HG03108 (cell line): ENCODE measurements around the gene DRC3.
"Not testable (repeated sequence)": the region's sequence is repeated elsewhere in the genome, so short reads cannot be mapped to it uniquely, and the experiment has no call there.

Experiments used
- ATAC-seq: cut with Tn5 transposase; IDR thresholded peaks from one replicate; pipeline ENCODE4 v1.9.1; 2021; ENCODE audit warnings: moderate library complexity; ENCODE audit not compliant: unreplicated experiment

The DRC3 gene

GRCh38 chr17:17972126-17972951 is at the start of gene DRC3, which contains the start of gene TOM1L2:
TSS of gene DRC3 (plus strand) at chr17:17972862. CDS start at chr17:17977599, 4,737 bp downstream.
TSS of gene TOM1L2 (minus strand) at chr17:17972400. CDS start at chr17:17972313, 87 bp downstream.
- ATAC-seq: peak; percentile 94

- no peak for ATAC-seq
Measured at GRCh38 chr17:17924131-17924856, 48.4 kb upstream of the DRC3 start.

GRCh38 chr17:17924857-17925250 is 47.8 kb upstream of the DRC3 start:
- ATAC-seq: no peak

- no peak for ATAC-seq
Measured at GRCh38 chr17:17926036-17926435, 46.6 kb upstream of the DRC3 start.

- no peak for ATAC-seq
Measured at GRCh38 chr17:17926840-17927449, 45.7 kb upstream of the DRC3 start.

- ATAC-seq: no peak
Measured at GRCh38 chr17:17928398-17929287, 44.0 kb upstream of the DRC3 start.

GRCh38 chr17:17929655-17930380 is 42.8 kb upstream of the DRC3 start:
- no peak for ATAC-seq

GRCh38 chr17:17930674-17931073 is 42.0 kb upstream of the DRC3 start:
- no peak for ATAC-seq

- ATAC-seq: no peak
Measured at GRCh38 chr17:17931159-17931558, 41.5 kb upstream of the DRC3 start.

- ATAC-seq: no peak
Measured at GRCh38 chr17:17933775-17934174, 38.9 kb upstream of the DRC3 start.

GRCh38 chr17:17934214-17934613 is 38.4 kb upstream of the DRC3 start:
- ATAC-seq: no peak

GRCh38 chr17:17934806-17935205 is 37.9 kb upstream of the DRC3 start:
- ATAC-seq: no peak

GRCh38 chr17:17935321-17936271 is 37.1 kb upstream of the DRC3 start:
- no peak for ATAC-seq

- ATAC-seq: no peak
Measured at GRCh38 chr17:17937201-17937853, 35.3 kb upstream of the DRC3 start.

GRCh38 chr17:17937958-17938357 is 34.7 kb upstream of the DRC3 start:
- no peak for ATAC-seq

GRCh38 chr17:17938388-17939107 is 34.1 kb upstream of the DRC3 start:
- ATAC-seq: no peak

- not testable (repeated sequence) for ATAC-seq
Measured at GRCh38 chr17:17939941-17940340, 32.7 kb upstream of the DRC3 start.

- no peak for ATAC-seq
Measured at GRCh38 chr17:17940441-17940911, 32.2 kb upstream of the DRC3 start.
